Keratinocyte (primary cell): ENCODE measurements around the gene HOXC9. TPM values are rescaled to one million over a fixed set of nuclear protein-coding genes. Genes with fewer than 3 reads are reported as not detected.

ENCODE experiments used
- DNase-seq: peaks from one replicate; pipeline ENCODE4 v3.0.0-alpha.2; 2011; ENCODE audit warnings: low read depth, missing footprints, low spot score
- FAIRE-seq: peaks from 2 replicates; lab custom pipeline; 2011; peaks lifted over from hg19 to GRCh38; lab: Jason Lieb, UNC
- H2AFZ ChIP-seq: 2 replicates; pipeline ENCODE4 v1.6.0; 2012; ENCODE audit warnings: low read length, control low read depth, inconsistent platforms; ENCODE audit not compliant: control insufficient read depth
- H3K27ac ChIP-seq: 2 replicates; pipeline ENCODE4 v1.5.1; 2011; ENCODE audit warnings: low read length; ENCODE audit not compliant: control insufficient read depth, insufficient read depth
- H3K27me3 ChIP-seq: 3 replicates; pipeline ENCODE4 v1.6.0; 2011; ENCODE audit warnings: low read length; ENCODE audit not compliant: control insufficient read depth, insufficient read depth; ENCODE audit errors: extremely low read depth
- H3K36me3 ChIP-seq, 2 experiments: 2 replicates in 1 of 2; 3 replicates in 1 of 2; pipeline ENCODE4 v1.5.1; 2011; ENCODE audit warnings: low read length in 2 of 2, mild to moderate bottlenecking in 1 of 2; ENCODE audit not compliant: control insufficient read depth in 2 of 2, insufficient read depth in 2 of 2; ENCODE audit errors: extremely low read depth in 1 of 2
- H3K4me1 ChIP-seq: 3 replicates; pipeline ENCODE4 v1.5.1; 2011; ENCODE audit warnings: low read length; ENCODE audit not compliant: control insufficient read depth, insufficient read depth; ENCODE audit errors: extremely low read depth
- H3K4me2 ChIP-seq: 3 replicates; pipeline ENCODE4 v1.6.0; 2011; ENCODE audit warnings: low read depth, low read length; ENCODE audit not compliant: control insufficient read depth, insufficient read depth; ENCODE audit errors: extremely low read depth
- H3K4me3 ChIP-seq, 3 experiments: fragments of 200-600 bp in 1 of 3; sonication (generic) in 1 of 3; 2 replicates in 2 of 3; 3 replicates in 1 of 3; pipeline ENCODE4 v1.5.1; 2011 to 2016; ENCODE audit warnings: low read length in 3 of 3, mild to moderate bottlenecking in 3 of 3, control low read depth in 2 of 3, inconsistent platforms in 1 of 3, low read depth in 1 of 3, mixed read lengths in 1 of 3, mixed run types in 1 of 3, moderate library complexity in 1 of 3; ENCODE audit not compliant: control insufficient read depth in 2 of 3, insufficient read depth in 2 of 3; ENCODE audit errors: extremely low read depth in 1 of 3
- H3K79me2 ChIP-seq: 2 replicates; pipeline ENCODE4 v1.6.0; 2012; ENCODE audit warnings: low read length; ENCODE audit not compliant: control insufficient read depth, insufficient read depth
- H3K9ac ChIP-seq: 3 replicates; pipeline ENCODE4 v1.6.0; 2011; ENCODE audit warnings: low read length; ENCODE audit not compliant: control insufficient read depth, insufficient read depth; ENCODE audit errors: extremely low read depth
- H3K9me1 ChIP-seq: 3 replicates; pipeline ENCODE4 v1.6.0; 2011; ENCODE audit warnings: low read length; ENCODE audit not compliant: control insufficient read depth, insufficient read depth; ENCODE audit errors: extremely low read depth
- H3K9me3 ChIP-seq: 2 replicates; pipeline ENCODE4 v1.5.1; 2012; ENCODE audit warnings: low read depth, low read length; ENCODE audit not compliant: control insufficient read depth
- H4K20me1 ChIP-seq: 3 replicates; pipeline ENCODE4 v1.6.0; 2011; ENCODE audit warnings: low read length; ENCODE audit not compliant: control insufficient read depth, insufficient read depth; ENCODE audit errors: extremely low read depth
- CTCF ChIP-seq, 3 experiments: IDR thresholded peaks in 1 of 3; conservative IDR thresholded peaks in 1 of 3; optimal IDR thresholded peaks in 1 of 3; 2 replicates in 2 of 3; 3 replicates in 1 of 3; pipeline versions ENCODE3 to v1.5.1; 2011; ENCODE audit warnings: low read length in 3 of 3, mild to moderate bottlenecking in 3 of 3, moderate library complexity in 2 of 3, control low read depth in 1 of 3, inconsistent platforms in 1 of 3; ENCODE audit not compliant: insufficient read depth in 2 of 3; ENCODE audit errors: extremely low read depth in 1 of 3
- EZH2 ChIP-seq: IDR thresholded peaks from one replicate; pipeline ENCODE4 v1.6.1; 2012; ENCODE audit warnings: inconsistent platforms, mild to moderate bottlenecking, low read length, moderate library complexity
- dilution Hi-C: fragments of 300-500 bp; cut with MboI; formaldehyde crosslinking; loops from one replicate; pipeline ENCODE4 v1.7.0; 2020; ENCODE audit warnings: low sequenced_read_pairs; ENCODE audit not compliant: extremely low pct_ligation_motif_present
- polyA plus RNA-seq, 5 experiments: library from polyadenylated mRNA; depleted of rRNA in 3 of 5; stranded (reverse) in 3 of 5; stranded (forward) in 1 of 5; unstranded in 1 of 5; fragments of >200 nt; gene quantifications; 1 replicate in 1 of 5; 2 replicates in 3 of 5; 3 replicates in 1 of 5; pipeline versions ENCODE4 v1.2.1 to v1.2.3, GENCODE V29; 2011 to 2012; ENCODE audit warnings: missing spikeins in 2 of 5, low read depth in 1 of 5, low replicate concordance in 1 of 5

Gene HOXC9
- polyA plus RNA-seq, 1 donor (not counting 4 experiments of a cell fraction or from before 2014, with no cell fraction given) = 1.8 TPM

DNA sequence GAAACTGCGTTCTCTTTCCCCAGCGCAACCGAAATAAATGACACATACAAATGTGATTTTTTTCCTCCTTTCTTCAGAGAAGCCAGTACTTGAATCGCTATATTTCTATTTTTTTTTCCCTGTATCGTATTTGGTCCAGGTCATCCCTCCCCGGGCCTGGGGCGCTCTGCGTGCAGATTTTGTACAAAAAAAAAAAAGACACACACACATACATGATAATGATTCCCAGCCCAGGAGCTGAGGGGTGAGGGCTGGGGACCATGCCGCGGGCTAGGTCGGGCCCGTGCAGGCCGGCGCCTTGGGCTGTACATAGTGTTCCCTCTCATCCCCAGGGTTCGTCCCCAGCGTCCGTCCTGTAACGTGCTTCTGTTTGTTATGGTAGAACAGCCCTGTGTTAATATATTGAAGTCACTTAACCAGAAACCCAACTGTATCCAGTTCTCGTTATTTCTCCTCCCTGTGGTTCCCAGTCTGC is 3.0 kb downstream of the HOXC9 start:
- Histone ChIP-seq H3K27ac (no peak overlapping the region), H3K4me3 (no peak overlapping the region), H3K79me2 (peaks cover 52% of the 10 kb centered on the region), H2AFZ (no peak overlapping the region), H3K9me1 (no peaks in the 10 kb centered on the region), H4K20me1 (no peaks in the 10 kb centered on the region), H3K4me1 (peaks cover 18% of the 10 kb centered on the region), H3K9ac (no peak overlapping the region), H3K36me3 (peaks cover 2 to 6% of the 10 kb centered on the region in 2 experiments), H3K27me3 (no peaks in the 10 kb centered on the region), H3K9me3 (no peaks in the 10 kb centered on the region), H3K4me2 (no peak overlapping the region)
- FAIRE-seq (no peak), DNase-seq (no peak)
- no peak for TF ChIP-seq CTCF (optimal IDR thresholded peaks at IDR 0.05 in 1 of 3, IDR thresholded peaks at IDR 0.05 in 1 of 3, conservative IDR thresholded peaks at IDR 0.05 in 1 of 3; ENCODE audit: extremely low read depth in 1 of 3, insufficient read depth in 2 of 3, low read length in 3 of 3)
- no peak for TF ChIP-seq EZH2
- dilution Hi-C loops = no loop called here

GRCh38 chr12:54003625-54004024 is 3.7 kb downstream of the HOXC9 start:
- H3K27me3 ChIP-seq = no peaks in the 10 kb centered on the region
- FAIRE-seq = no peak
- no peak overlapping the region for H3K4me3 ChIP-seq

More at GRCh38 chr12:54003625-54004024, 3.7 kb downstream of the HOXC9 start:
- Histone ChIP-seq H3K9ac (no peak overlapping the region), H3K4me1 (peaks cover 18% of the 10 kb centered on the region), H3K27ac (no peak overlapping the region), H3K9me3 (no peaks in the 10 kb centered on the region), H3K4me2 (no peak overlapping the region), H2AFZ (no peak overlapping the region), H4K20me1 (no peaks in the 10 kb centered on the region), H3K79me2 (peaks cover 50% of the 10 kb centered on the region), H3K36me3 (peaks cover 2 to 6% of the 10 kb centered on the region in 2 experiments), H3K9me1 (no peaks in the 10 kb centered on the region)
- no peak for DNase-seq
- TF ChIP-seq EZH2 (no peak), CTCF (optimal IDR thresholded peaks at IDR 0.05 in 1 of 3, IDR thresholded peaks at IDR 0.05 in 1 of 3, conservative IDR thresholded peaks at IDR 0.05 in 1 of 3; ENCODE audit: extremely low read depth in 1 of 3, insufficient read depth in 2 of 3, low read length in 3 of 3) (no peak)
- dilution Hi-C loops = no loop called here
